ENCODE data around the gene OR4S2. TPM values are rescaled to one million over a fixed set of nuclear protein-coding genes. Genes with fewer than 3 reads are reported as not detected.

The OR4S2 gene, protein sequence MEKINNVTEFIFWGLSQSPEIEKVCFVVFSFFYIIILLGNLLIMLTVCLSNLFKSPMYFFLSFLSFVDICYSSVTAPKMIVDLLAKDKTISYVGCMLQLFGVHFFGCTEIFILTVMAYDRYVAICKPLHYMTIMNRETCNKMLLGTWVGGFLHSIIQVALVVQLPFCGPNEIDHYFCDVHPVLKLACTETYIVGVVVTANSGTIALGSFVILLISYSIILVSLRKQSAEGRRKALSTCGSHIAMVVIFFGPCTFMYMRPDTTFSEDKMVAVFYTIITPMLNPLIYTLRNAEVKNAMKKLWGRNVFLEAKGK
- not detected for total RNA-seq

DNA sequence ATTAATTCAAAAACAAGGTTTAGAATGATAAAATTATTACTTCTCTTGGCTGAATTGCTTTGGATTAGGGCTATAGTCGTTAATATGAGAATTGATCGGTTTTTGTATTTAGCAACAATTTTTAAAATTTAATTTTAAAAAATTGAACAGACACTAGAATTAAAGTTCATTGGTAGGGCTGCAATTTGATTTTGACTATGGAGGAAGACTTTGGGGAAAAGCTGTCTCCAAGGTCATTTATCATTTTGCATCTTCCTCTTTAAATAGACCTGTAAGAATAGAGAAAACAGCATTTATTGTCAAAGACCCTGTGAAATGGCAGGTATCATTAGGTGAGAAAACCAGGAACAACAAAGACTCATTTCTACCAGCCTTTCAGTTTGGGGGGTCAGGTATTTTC lies at the start of gene OR4S2:
OR4S2 (plus strand) TSS at position 301 of the 400 bp plus-strand sequence. CDS start 2,577 bp downstream, outside the sequence.
- Mint-ChIP-seq H3K4me3 (no peak within 1 kb of the TSS), H3K36me3 (no peaks in the 10 kb centered on the region), H3K9me3 (peaks cover 6% of the 10 kb centered on the region), H3K4me1 (no peaks in the 10 kb centered on the region), H3K27me3 (no peaks in the 10 kb centered on the region), H3K27ac (no peak within 1 kb of the TSS)
- DNase-seq (no peak), ATAC-seq (ENCODE audit: low read depth) (no peak)
- POLR2A ChIA-PET, result no interaction called here

- POLR2A ChIA-PET, result no interaction called here
- Mint-ChIP-seq H3K27ac (no peak within 1 kb of the TSS), H3K9me3 (peaks cover 6% of the 10 kb centered on the region), H3K36me3 (no peaks in the 10 kb centered on the region), H3K27me3 (no peaks in the 10 kb centered on the region), H3K4me3 (no peak within 1 kb of the TSS), H3K4me1 (no peaks in the 10 kb centered on the region)
- ATAC-seq (ENCODE audit: low read depth), result no peak
- no peak for DNase-seq
These were observed 40.6 kb upstream of the OR4S2 start, which contains the start of gene OR4C11 for GRCh38 chr11:55607545-55607944. OR4C11 (minus strand) TSS chr11:55607645; CDS start chr11:55604373, 3,272 bp downstream.

DNA sequence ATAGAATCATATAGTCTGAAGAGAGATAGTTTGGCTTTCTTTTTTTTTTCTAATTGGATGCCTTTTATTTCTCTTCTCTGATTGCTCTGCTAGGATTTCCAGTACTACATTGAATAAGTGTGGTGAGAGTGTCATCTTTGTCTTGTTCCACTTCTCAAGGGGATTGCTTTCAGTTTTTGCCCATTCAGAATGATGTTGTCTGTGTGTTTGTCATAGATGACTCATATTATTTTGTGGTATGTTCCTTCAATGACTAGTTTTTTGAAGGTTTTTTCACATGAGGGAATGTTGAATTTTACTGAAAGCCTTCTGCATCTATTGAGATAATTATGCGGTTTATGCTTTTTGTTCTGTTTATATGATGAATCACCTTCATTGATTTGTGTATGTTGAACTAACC lies 23.6 kb upstream of the OR4S2 start:
- H3K36me3 Mint-ChIP-seq, result no peaks in the 10 kb centered on the region
- no peaks in the 10 kb centered on the region for H3K27me3 Mint-ChIP-seq
- ATAC-seq (ENCODE audit: low read depth), result no peak
- DNase-seq, result no peak
- no peak overlapping the region for H3K27ac Mint-ChIP-seq
- no peak overlapping the region for H3K4me3 Mint-ChIP-seq
- H3K9me3 Mint-ChIP-seq, result peaks cover 23% of the 10 kb centered on the region
- H3K4me1 Mint-ChIP-seq, result no peaks in the 10 kb centered on the region
- POLR2A ChIA-PET, result no interaction called here

GRCh38 chr11:55634813-55635212 lies 13.3 kb upstream of the OR4S2 start, which contains the start of gene OR4P4:
OR4P4 (plus strand) TSS chr11:55635113.
- Mint-ChIP-seq H3K36me3 (no peaks in the 10 kb centered on the region), H3K27me3 (no peaks in the 10 kb centered on the region), H3K9me3 (peaks cover 9% of the 10 kb centered on the region), H3K4me1 (no peaks in the 10 kb centered on the region), H3K27ac (no peak within 1 kb of the TSS), H3K4me3 (no peak within 1 kb of the TSS)
- no peak for ATAC-seq (ENCODE audit: low read depth)
- DNase-seq, result no peak
- POLR2A ChIA-PET, result no interaction called here

GRCh38 chr11:55652560-55652959 lies 4.4 kb downstream of the OR4S2 start:
- Mint-ChIP-seq H3K4me3 (no peak overlapping the region), H3K9me3 (peaks cover 12% of the 10 kb centered on the region), H3K27me3 (no peaks in the 10 kb centered on the region), H3K4me1 (no peaks in the 10 kb centered on the region), H3K36me3 (no peaks in the 10 kb centered on the region), H3K27ac (no peak overlapping the region)
- ATAC-seq (ENCODE audit: low read depth) (no peak), DNase-seq (no peak)
- POLR2A ChIA-PET, result no interaction called here

- H3K4me3 Mint-ChIP-seq, result no peak overlapping the region
- ATAC-seq (ENCODE audit: low read depth) (no peak), DNase-seq (no peak)
- no peaks in the 10 kb centered on the region for H3K27me3 Mint-ChIP-seq
- H3K4me1 Mint-ChIP-seq, result no peaks in the 10 kb centered on the region
- H3K36me3 Mint-ChIP-seq, result no peaks in the 10 kb centered on the region
- H3K9me3 Mint-ChIP-seq, result peaks cover 12% of the 10 kb centered on the region
- POLR2A ChIA-PET, result no interaction called here
- no peak overlapping the region for H3K27ac Mint-ChIP-seq
These were observed 7.0 kb downstream of the OR4S2 start for GRCh38 chr11:55655096-55655495.

GRCh38 chr11:55658031-55658573 lies 10.0 kb downstream of the OR4S2 start:
- H3K27me3 Mint-ChIP-seq, result no peaks in the 10 kb centered on the region
- no peaks in the 10 kb centered on the region for H3K4me1 Mint-ChIP-seq
- POLR2A ChIA-PET, result no interaction called here
- DNase-seq (no peak), ATAC-seq (ENCODE audit: low read depth) (no peak)
- H3K9me3 Mint-ChIP-seq, result peaks cover 10% of the 10 kb centered on the region
- no peaks in the 10 kb centered on the region for H3K36me3 Mint-ChIP-seq
- H3K27ac Mint-ChIP-seq, result no peak overlapping the region
- no peak overlapping the region for H3K4me3 Mint-ChIP-seq

- no peaks in the 10 kb centered on the region for H3K36me3 Mint-ChIP-seq
These were observed 10.5 kb downstream of the OR4S2 start for GRCh38 chr11:55658608-55659007.

DNA sequence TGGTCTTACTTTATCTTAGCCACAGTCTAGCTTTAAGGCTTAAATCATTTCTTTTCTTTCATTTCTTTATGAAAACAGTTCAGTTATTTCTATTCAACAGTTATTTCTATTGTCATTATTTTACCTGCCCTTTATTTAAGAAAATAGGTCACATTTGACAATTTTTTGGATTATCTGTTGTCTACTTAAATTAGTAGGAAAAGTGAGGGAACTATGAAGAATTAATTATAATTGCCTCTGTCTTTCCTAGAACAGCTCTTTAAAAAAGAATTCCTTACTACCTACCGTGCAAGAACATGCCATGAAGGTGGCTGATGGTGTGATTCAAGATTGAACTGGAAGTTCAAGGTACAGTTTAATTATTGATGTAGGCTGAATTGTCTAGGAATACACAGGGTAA lies 13.8 kb downstream of the OR4S2 start, which contains the start of gene OR4C6:
OR4C6 (plus strand) TSS at position 301 of the 400 bp plus-strand sequence. CDS start 2,966 bp downstream, outside the sequence.
- H3K9me3 Mint-ChIP-seq, result peaks cover 6% of the 10 kb centered on the region
- no peak within 1 kb of the TSS for H3K4me3 Mint-ChIP-seq
- no peaks in the 10 kb centered on the region for H3K36me3 Mint-ChIP-seq
- no peak for ATAC-seq (ENCODE audit: low read depth)
- H3K4me1 Mint-ChIP-seq, result no peaks in the 10 kb centered on the region
- POLR2A ChIA-PET, result no interaction called here
- H3K27ac Mint-ChIP-seq, result no peak within 1 kb of the TSS
- H3K27me3 Mint-ChIP-seq, result no peaks in the 10 kb centered on the region
- no peak for DNase-seq

More at GRCh38 chr11:55658608-55659007, 10.5 kb downstream of the OR4S2 start:
- Mint-ChIP-seq H3K27ac (no peak overlapping the region), H3K27me3 (no peaks in the 10 kb centered on the region), H3K4me3 (no peak overlapping the region), H3K9me3 (peaks cover 8% of the 10 kb centered on the region), H3K4me1 (no peaks in the 10 kb centered on the region)
- no peak for DNase-seq
- no peak for ATAC-seq (ENCODE audit: low read depth)
- POLR2A ChIA-PET, result no interaction called here

- no peaks in the 10 kb centered on the region for H3K4me1 Mint-ChIP-seq
- no peak for ATAC-seq (ENCODE audit: low read depth)
- no peaks in the 10 kb centered on the region for H3K27me3 Mint-ChIP-seq
- no peaks in the 10 kb centered on the region for H3K36me3 Mint-ChIP-seq
- H3K9me3 Mint-ChIP-seq, result peaks cover 4% of the 10 kb centered on the region
- no peak overlapping the region for H3K4me3 Mint-ChIP-seq
- POLR2A ChIA-PET, result no interaction called here
- no peak overlapping the region for H3K27ac Mint-ChIP-seq
- DNase-seq, result no peak
These were observed 21.2 kb downstream of the OR4S2 start for GRCh38 chr11:55669376-55669775.

- H3K27ac Mint-ChIP-seq, result no peak overlapping the region
- POLR2A ChIA-PET, result no interaction called here
- ATAC-seq (ENCODE audit: low read depth) (no peak), DNase-seq (no peak)
- H3K27me3 Mint-ChIP-seq, result no peaks in the 10 kb centered on the region
- no peak overlapping the region for H3K4me3 Mint-ChIP-seq
- H3K4me1 Mint-ChIP-seq, result no peaks in the 10 kb centered on the region
- peaks cover 1% of the 10 kb centered on the region for H3K9me3 Mint-ChIP-seq
- H3K36me3 Mint-ChIP-seq, result no peaks in the 10 kb centered on the region
These were observed 25.7 kb downstream of the OR4S2 start for GRCh38 chr11:55673860-55674259.

DNA sequence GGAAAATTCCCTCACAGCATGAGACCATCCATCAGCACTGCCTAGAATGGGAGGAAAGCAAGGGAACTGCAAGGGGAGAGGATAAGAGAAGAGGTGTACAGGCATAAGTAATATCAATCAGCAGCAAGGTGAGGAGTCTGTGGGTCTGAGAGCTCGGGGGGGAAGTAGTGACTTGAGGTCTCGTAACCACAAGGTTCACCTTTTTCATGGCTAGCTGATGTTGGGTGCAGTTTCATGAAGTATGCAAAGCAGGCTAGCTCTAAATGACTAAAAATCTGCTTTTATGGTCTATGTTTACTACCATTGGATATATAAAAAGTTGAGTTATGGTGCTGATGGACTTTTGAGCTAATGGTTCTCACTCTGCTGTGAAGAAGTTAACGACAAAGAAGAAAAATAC lies 49.7 kb downstream of the OR4S2 start:
- Mint-ChIP-seq H3K27ac (no peak overlapping the region), H3K4me1 (no peaks in the 10 kb centered on the region), H3K36me3 (no peaks in the 10 kb centered on the region), H3K9me3 (peaks cover 11% of the 10 kb centered on the region), H3K4me3 (no peak overlapping the region), H3K27me3 (no peaks in the 10 kb centered on the region)
- POLR2A ChIA-PET, result no interaction called here
- ATAC-seq (ENCODE audit: low read depth) (no peak), DNase-seq (no peak)

DNA sequence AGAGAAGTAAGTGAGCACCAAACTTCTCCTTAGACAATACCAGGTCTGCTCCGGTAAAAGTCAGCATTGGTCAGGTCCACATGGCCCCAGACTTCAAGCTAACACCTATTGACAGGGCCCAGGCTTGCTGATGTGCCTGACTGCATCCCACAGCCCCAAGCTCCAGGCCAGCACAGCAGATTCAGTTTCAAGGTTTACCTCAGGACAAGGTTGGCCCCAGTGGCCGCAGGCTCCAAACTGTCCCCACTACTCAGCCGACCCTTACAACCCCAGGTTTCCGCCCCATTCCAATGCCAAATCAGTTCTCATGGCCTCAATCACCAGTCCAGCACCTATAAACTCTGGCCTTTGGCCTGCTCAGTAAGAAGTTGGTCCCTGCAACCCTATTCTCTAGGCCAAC lies 53.3 kb downstream of the OR4S2 start:
- ATAC-seq (ENCODE audit: low read depth), result no peak
- POLR2A ChIA-PET, result no interaction called here
- Mint-ChIP-seq H3K36me3 (no peaks in the 10 kb centered on the region), H3K4me1 (no peaks in the 10 kb centered on the region), H3K9me3 (peaks cover 15% of the 10 kb centered on the region), H3K4me3 (no peak overlapping the region), H3K27ac (no peak overlapping the region), H3K27me3 (no peaks in the 10 kb centered on the region)
- no peak for DNase-seq

Data from activated naive CD8-positive, alpha-beta T cell treated with anti-CD3 and anti-CD28 coated beads, Interleukin-2, amount 10 ng/mL, durations not matched to agents 7 days and 5 days (primary cell).